ENCODE data around the gene TRIM59. TPM values are rescaled to one million over a fixed set of nuclear protein-coding genes. Genes with fewer than 3 reads are reported as not detected.
A peak's percentile ranks its signal among the peaks of the same experiment; 100 is the strongest.

The TRIM59 gene
- polyA plus RNA-seq, 1 of the 3 experiments (the other 2 are of a cell fraction), result 4.1 TPM

GRCh38 chr3:160449636-160450598 lies at the start of gene TRIM59 (continued):
- TF ChIP-seq USF1 (IDR thresholded peaks at IDR 0.05; ENCODE audit: borderline replicate concordance, low read depth) (no peak), USF2 (IDR thresholded peaks at IDR 0.05; ENCODE audit: borderline replicate concordance, low read depth, low read length) (no peak), FOSL2 (IDR thresholded peaks at IDR 0.05; ENCODE audit: borderline replicate concordance, low read depth) (no peak), NFIC (IDR thresholded peaks at IDR 0.05; ENCODE audit: borderline replicate concordance) (no peak), RCOR1 (IDR thresholded peaks at IDR 0.05; ENCODE audit: low read length) (no peak), FOXM1 (IDR thresholded peaks at IDR 0.05; ENCODE audit: low read depth) (peak; percentile 100), GABPA (IDR thresholded peaks at IDR 0.05; ENCODE audit: low read depth) (no peak), EZH2phosphoT487 (IDR thresholded peaks at IDR 0.05; ENCODE audit: borderline replicate concordance, low read depth) (no peak), FOXJ3 (CRISPR knock-in tag; IDR thresholded peaks at IDR 0.05) (no peak), CHD2 (IDR thresholded peaks at IDR 0.05; ENCODE audit: low read length, partially characterized antibody) (peak; percentile 51), RFX5 (IDR thresholded peaks at IDR 0.05; ENCODE audit: low read length) (no peak)
- TF ChIP-seq, protein P1, sequence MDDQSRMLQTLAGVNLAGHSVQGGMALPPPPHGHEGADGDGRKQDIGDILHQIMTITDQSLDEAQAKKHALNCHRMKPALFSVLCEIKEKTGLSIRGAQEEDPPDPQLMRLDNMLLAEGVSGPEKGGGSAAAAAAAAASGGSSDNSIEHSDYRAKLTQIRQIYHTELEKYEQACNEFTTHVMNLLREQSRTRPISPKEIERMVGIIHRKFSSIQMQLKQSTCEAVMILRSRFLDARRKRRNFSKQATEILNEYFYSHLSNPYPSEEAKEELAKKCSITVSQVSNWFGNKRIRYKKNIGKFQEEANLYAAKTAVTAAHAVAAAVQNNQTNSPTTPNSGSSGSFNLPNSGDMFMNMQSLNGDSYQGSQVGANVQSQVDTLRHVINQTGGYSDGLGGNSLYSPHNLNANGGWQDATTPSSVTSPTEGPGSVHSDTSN (IDR thresholded peaks at IDR 0.05), result no peak

GRCh38 chr3:160498202-160498601 lies 48.6 kb upstream of the TRIM59 start:
- 100% methylated on average over 1 of the region's 1 CpG for WGBS (ENCODE audit: low lambda C conversion rate)
- Histone ChIP-seq H3K36me3 (replicated peaks in 1 of 2; ENCODE audit: control insufficient read depth in 1 of 2, insufficient read depth in 2 of 2, low read length in 1 of 2) (peaks cover 44 to 66% of the 10 kb centered on the region in 2 experiments), H3K9ac (no peak overlapping the region), H3K9me3 (no peaks in the 10 kb centered on the region), H3K4me2 (no peak overlapping the region), H3K4me1 (ENCODE audit: control insufficient read depth in 1 of 2, insufficient read depth in 2 of 2, low read depth in 1 of 2, low read length in 1 of 2) (no peaks in the 10 kb centered on the region), H3K9me2 (no peaks in the 10 kb centered on the region), H3K27ac (ENCODE audit: low read depth in 2 of 2, low read length in 1 of 2) (no peak overlapping the region), H4K20me1 (ENCODE audit: insufficient read depth) (no peaks in the 10 kb centered on the region; the same call in 1 of the 2 replicates), H3K27me3 (ENCODE audit: insufficient read depth) (no peaks in the 10 kb centered on the region), H3F3A (replicated peaks; ENCODE audit: insufficient read depth) (peaks cover 26% of the 10 kb centered on the region), H3K4me3 (ENCODE audit: low read depth in 2 of 2, low read length in 1 of 2) (no peak overlapping the region), H2AFZ (ENCODE audit: low read depth) (no peak overlapping the region), H3K79me2 (ENCODE audit: insufficient read depth) (0 out of 2 replicates have a peak, but pooled peaks cover 4% of the 10 kb centered on the region)
- no peak for TF ChIP-seq RFX5 (IDR thresholded peaks at IDR 0.05; ENCODE audit: low read length)
- TF ChIP-seq, protein P2, sequence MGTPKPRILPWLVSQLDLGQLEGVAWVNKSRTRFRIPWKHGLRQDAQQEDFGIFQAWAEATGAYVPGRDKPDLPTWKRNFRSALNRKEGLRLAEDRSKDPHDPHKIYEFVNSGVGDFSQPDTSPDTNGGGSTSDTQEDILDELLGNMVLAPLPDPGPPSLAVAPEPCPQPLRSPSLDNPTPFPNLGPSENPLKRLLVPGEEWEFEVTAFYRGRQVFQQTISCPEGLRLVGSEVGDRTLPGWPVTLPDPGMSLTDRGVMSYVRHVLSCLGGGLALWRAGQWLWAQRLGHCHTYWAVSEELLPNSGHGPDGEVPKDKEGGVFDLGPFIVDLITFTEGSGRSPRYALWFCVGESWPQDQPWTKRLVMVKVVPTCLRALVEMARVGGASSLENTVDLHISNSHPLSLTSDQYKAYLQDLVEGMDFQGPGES (IDR thresholded peaks at IDR 0.05; ENCODE audit: low read depth, low read length), result no peak
- no peak for TF ChIP-seq FOXJ3 (CRISPR knock-in tag; IDR thresholded peaks at IDR 0.05)
- no peak for TF ChIP-seq SMC3 (IDR thresholded peaks at IDR 0.05; ENCODE audit: low read depth, low read length)
- TF ChIP-seq JUND (IDR thresholded peaks at IDR 0.05), result no peak
- TF ChIP-seq, protein P3, sequence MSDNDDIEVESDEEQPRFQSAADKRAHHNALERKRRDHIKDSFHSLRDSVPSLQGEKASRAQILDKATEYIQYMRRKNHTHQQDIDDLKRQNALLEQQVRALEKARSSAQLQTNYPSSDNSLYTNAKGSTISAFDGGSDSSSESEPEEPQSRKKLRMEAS (IDR thresholded peaks at IDR 0.05; ENCODE audit: low read depth), result no peak
- TF ChIP-seq MEF2A (IDR thresholded peaks at IDR 0.05; ENCODE audit: borderline replicate concordance, low read depth), result no peak
- DNase-seq, result no peak
- ChIA-PET CTCF (interaction anchor here (0.7 to 1.6 kb wide), 4 partner anchors 11 to 29 kb away, joined by 3 to 4 read pairs (median 3); no protein-coding TSS in a partner anchor), POLR2A (no interaction called here)
